ENCODE data around the gene GALNT10. TPM values are rescaled to one million over a fixed set of nuclear protein-coding genes. Genes with fewer than 3 reads are reported as not detected.

GALNT10 gene
- total and polyA plus RNA-seq, 2 of the 4 experiments (the other 2 are of a cell fraction), result 46.2 to 67.0 TPM

GRCh38 chr5:154164249-154164581 lies 26.3 kb upstream of the GALNT10 start:
- WGBS, 2 experiments (ENCODE audit: extremely low coverage in 2 of 2, insufficient read length in 1 of 2), result no CpG with 5 or more reads among the region's 1 CpG
- dilution Hi-C loops (cut with HindIII; ENCODE audit: low sequenced_read_pairs, unreplicated experiment), result no loop called here

More at GRCh38 chr5:154164249-154164581, 26.3 kb upstream of the GALNT10 start:
- no peak overlapping the region for H3K18ac ChIP-seq (ENCODE audit: low read depth, low read length)
- H2AK5ac ChIP-seq (ENCODE audit: low read depth, low read length), result no peak overlapping the region
- no peak overlapping the region for H2BK5ac ChIP-seq (ENCODE audit: low read depth, low read length, poor library complexity, severe bottlenecking)
- in situ Hi-C loops (cut with MboI; ENCODE audit: low sequenced_read_pairs) (no loop called here), intact Hi-C loops (cut with micrococcal nuclease) (no loop called here)
- TF ChIP-seq RFX5 (IDR thresholded peaks at IDR 0.05; ENCODE audit: low read depth, low read length) (no peak), BHLHE40 (IDR thresholded peaks at IDR 0.05; ENCODE audit: low read depth, low read length) (no peak), MXI1 (IDR thresholded peaks at IDR 0.05; ENCODE audit: borderline replicate concordance, low read depth, low read length) (no peak)
- H3K23ac ChIP-seq (ENCODE audit: low read depth, low read length), result no peak overlapping the region
- no peak overlapping the region for H3K27ac ChIP-seq (ENCODE audit: insufficient read depth, low read length)
- H3K27me3 ChIP-seq (ENCODE audit: control insufficient read depth, insufficient read depth, low read length), result peaks cover 39% of the 10 kb centered on the region
- no peak overlapping the region for H3K56ac ChIP-seq (ENCODE audit: extremely low read depth, insufficient read depth, low read length)
- ATAC-seq (ENCODE audit: low read depth) (no peak), DNase-seq (no peak)
- POLR2A ChIA-PET (ENCODE audit: unreplicated experiment), result no interaction called here
- H2BK15ac ChIP-seq (ENCODE audit: low read depth, low read length), result no peak overlapping the region
- H2BK120ac ChIP-seq (ENCODE audit: low read depth, low read length), result no peak overlapping the region
- no peak overlapping the region for H3K4ac ChIP-seq (ENCODE audit: low read depth, low read length)
- no peak overlapping the region for H4K91ac ChIP-seq (ENCODE audit: insufficient read depth, low read depth, low read length)
- H2BK20ac ChIP-seq (ENCODE audit: low read depth, low read length), result no peak overlapping the region
- H4K8ac ChIP-seq (ENCODE audit: low read depth in 2 of 2, low read length in 2 of 2), result no peak overlapping the region
- no TSS peak for BruUV-seq (replicated peaks)
- H4K20me1 ChIP-seq (ENCODE audit: insufficient read depth, low read length), result no peaks in the 10 kb centered on the region
- H3K9ac ChIP-seq (ENCODE audit: low read depth, low read length), result no peak overlapping the region
- no peak overlapping the region for H4K5ac ChIP-seq (ENCODE audit: low read depth, low read length)
- CTCF ChIA-PET, result no interaction called here
- no peak overlapping the region for H2AK9ac ChIP-seq (replicated peaks; ENCODE audit: low read depth, low read length, poor library complexity)
- H3K4me3 ChIP-seq (ENCODE audit: insufficient read depth, low read depth, low read length), result no peak overlapping the region
- H3K4me2 ChIP-seq (ENCODE audit: low read depth, low read length), result no peak overlapping the region
- no peaks in the 10 kb centered on the region for H3K36me3 ChIP-seq (ENCODE audit: control insufficient read depth, insufficient read depth, low read length)
- H2AFZ ChIP-seq (replicated peaks; ENCODE audit: low read length, poor library complexity), result no peak overlapping the region
- H3K4me1 ChIP-seq (ENCODE audit: control insufficient read depth, insufficient read depth, low read length), result no peaks in the 10 kb centered on the region
- peaks cover 3% of the 10 kb centered on the region; the same call in 1 of the 2 replicates for H3K9me1 ChIP-seq (ENCODE audit: insufficient read depth, low read length)
- H3K14ac ChIP-seq (replicated peaks; ENCODE audit: low read depth, low read length), result no peak overlapping the region
- no peaks in the 10 kb centered on the region for H3K79me1 ChIP-seq (ENCODE audit: low read depth in 1 of 2, low read length in 2 of 2)
- no peaks in the 10 kb centered on the region for H3K9me3 ChIP-seq (ENCODE audit: control insufficient read depth, insufficient read depth, low read length)

Measured in IMR-90 (cell line).